ENCODE measurements around the gene ATP6V1F. TPM values are rescaled to one million over a fixed set of nuclear protein-coding genes. Genes with fewer than 3 reads are reported as not detected.

Gene ATP6V1F, protein sequence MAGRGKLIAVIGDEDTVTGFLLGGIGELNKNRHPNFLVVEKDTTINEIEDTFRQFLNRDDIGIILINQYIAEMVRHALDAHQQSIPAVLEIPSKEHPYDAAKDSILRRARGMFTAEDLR
- total RNA-seq (10 to 100 TPM; 65.1 to 69.2 TPM), polyA plus RNA-seq (100 to 1,000 TPM; 305 to 319 (median 313) TPM), total RNA-seq (18.8 to 31.3 (median 28.5) reads per million in 6 experiments)

DNA sequence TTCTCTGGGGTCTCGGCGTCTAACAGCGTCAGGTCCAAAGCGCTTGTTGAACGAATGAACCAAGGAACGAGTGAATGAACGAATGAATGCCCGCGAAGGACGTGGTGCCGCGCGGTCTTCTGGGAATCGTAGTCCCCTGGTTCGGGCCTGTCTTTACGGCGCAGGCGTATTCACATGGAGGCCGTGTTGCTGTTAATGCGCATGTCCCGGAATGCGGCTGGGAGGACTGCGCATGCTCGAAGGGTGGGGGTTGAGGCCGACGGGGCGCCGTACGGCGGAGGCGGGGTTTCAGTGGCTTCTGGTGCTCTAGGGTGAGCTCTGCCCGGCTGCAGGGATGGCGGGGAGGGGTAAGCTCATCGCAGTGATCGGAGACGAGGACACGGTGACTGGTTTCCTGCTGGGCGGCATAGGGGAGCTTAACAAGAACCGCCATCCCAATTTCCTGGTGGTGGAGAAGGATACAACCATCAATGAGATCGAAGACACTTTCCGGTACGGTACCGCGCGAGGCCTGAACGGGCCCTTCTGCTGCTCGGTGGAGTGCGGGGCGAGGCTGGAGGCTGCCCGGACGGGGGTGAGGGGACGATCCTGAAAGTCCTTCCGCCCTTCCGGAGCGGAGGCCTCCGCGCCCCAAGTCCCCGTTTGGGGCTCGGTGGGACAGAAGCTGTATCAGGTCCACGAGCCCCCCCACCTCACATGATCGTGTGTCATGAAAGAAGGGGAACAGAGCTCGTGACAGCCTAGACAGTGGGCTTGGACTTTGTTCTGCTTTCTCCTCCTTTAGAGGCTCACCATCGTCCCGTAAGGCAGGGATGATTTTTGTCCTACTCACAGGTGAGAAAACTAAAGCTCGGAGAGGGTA is at the start of gene ATP6V1F:
TSS of gene ATP6V1F (plus strand) at position 286 of the 862 bp plus-strand sequence. CDS start at position 335, 49 bp downstream.
- Mint-ChIP-seq H3K9me3 (no peaks in the 10 kb centered on the region), H3K36me3 (peaks cover 0 to 13% (median 3%) of the 10 kb centered on the region in 3 donors), H3K4me3 (peak within 1 kb of the TSS; percentile 94 to 100 (median 99)), H3K4me1 (peaks cover 21 to 42% (median 35%) of the 10 kb centered on the region in 4 donors), H3K27me3 (peaks cover 0 to 3% (median 0%) of the 10 kb centered on the region in 5 donors), H3K27ac (peak within 1 kb of the TSS; percentile 83 to 99 (median 97))
- ATAC-seq, result peak; percentile 92 to 94
- POLR2A ChIA-PET, result interaction anchor here (0.5 to 1.0 kb wide), 3 partner anchors 77 to 124 kb away, joined by 3 read pairs; partner anchors contain the start of gene CALU
- peak; percentile 97 to 100 (median 99) for DNase-seq

DNA sequence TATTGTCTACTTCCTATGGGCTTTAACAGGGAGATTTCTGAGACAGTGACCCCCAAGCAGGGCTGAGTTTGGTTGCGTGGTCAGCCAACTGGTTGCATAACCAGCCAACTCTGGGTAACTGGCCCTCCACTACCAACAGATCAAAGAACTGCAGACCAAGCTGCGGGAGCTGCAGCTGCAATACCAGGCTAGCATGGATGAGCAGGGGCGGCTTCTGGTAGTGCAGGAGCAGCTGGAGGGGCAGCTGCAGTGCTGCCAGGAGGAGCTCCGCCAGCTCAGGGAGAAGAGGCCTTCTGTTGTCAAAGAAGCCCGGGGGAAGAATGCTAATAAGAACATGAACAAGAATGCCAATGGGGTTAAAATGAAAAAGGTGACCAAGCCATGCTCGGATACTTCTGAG is 48.2 kb upstream of the ATP6V1F start:
- ATAC-seq, result no peak
- POLR2A ChIA-PET, result no interaction called here
- Mint-ChIP-seq H3K27me3 (peaks cover 0 to 9% (median 0%) of the 10 kb centered on the region in 5 donors), H3K4me3 (no peak overlapping the region), H3K27ac (peak overlapping the region in 1 of 10 donors; percentile 62), H3K4me1 (peaks cover 0 to 7% (median 4%) of the 10 kb centered on the region in 4 donors), H3K9me3 (no peaks in the 10 kb centered on the region), H3K36me3 (peaks cover 0 to 3% (median 0%) of the 10 kb centered on the region in 3 donors)
- DNase-seq, result no peak

DNA sequence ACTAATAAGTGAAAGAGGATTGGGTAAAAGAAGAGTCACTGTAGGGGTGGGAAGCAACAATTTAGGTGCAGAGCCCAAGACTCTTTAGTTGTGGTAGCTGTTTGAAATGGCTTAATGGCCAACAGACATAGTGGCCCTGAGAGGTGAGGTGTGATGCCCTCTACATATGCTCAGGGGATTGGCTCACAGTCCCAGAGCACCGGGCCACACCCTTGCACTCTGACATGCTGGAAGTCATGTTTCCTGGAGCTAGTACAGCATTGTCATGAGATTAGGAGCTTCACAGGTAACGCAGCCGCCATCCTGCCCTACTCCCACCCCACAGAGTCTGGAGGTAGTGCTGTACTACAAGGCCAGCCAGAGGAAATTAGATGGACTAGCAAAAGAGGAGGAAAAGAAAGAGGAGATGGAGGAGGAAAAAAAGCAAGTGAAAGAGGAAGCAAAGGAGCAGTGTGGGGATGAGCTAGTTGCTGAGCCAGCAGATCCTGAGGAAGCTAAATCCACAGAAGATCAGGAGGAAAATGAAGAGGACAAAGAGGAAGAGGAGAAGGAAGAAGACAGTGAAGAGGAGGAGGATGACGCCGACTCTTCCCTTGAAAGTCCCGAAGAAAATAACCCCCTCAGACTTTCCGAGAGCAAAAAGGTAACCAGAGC is 47.2 kb upstream of the ATP6V1F start:
- DNase-seq (no peak), ATAC-seq (no peak)
- no peak overlapping the region for H3K4me3 Mint-ChIP-seq
- POLR2A ChIA-PET, result interaction anchor here (0.6 kb wide), 1 partner anchor 18 kb away, joined by 4 read pairs; no protein-coding TSS in a partner anchor
- no peaks in the 10 kb centered on the region for H3K36me3 Mint-ChIP-seq
- H3K27ac Mint-ChIP-seq, result peak overlapping the region in 1 of 10 donors; percentile 64
- H3K9me3 Mint-ChIP-seq, result no peaks in the 10 kb centered on the region
- peaks cover 0 to 9% (median 0%) of the 10 kb centered on the region in 5 donors for H3K27me3 Mint-ChIP-seq
- peaks cover 7 to 16% (median 11%) of the 10 kb centered on the region in 4 donors for H3K4me1 Mint-ChIP-seq

DNA sequence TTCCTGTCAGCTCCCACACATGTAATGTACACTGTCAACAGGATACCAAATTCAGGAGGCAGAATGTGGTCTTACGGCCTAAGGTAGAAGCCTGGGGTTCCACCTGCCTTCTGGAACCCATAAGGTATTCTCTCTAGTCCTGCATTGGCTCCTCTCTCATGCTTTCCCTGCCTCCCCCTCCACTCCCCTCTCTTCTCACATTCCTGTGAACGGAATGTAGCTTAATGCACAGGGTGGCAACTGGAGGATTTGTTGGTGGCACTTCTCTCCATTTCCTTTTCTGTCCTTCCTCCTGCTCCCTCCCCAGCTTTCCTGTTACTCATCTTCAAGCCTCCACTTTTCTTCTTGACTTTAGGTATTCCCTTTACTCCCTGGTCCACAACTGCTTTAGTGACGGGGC is 44.0 kb upstream of the ATP6V1F start:
- Mint-ChIP-seq H3K27me3 (peaks cover 0 to 9% (median 0%) of the 10 kb centered on the region in 5 donors), H3K4me3 (peak overlapping the region in 1 of 10 donors; percentile 8), H3K4me1 (peaks cover 9 to 20% (median 16%) of the 10 kb centered on the region in 4 donors), H3K36me3 (no peaks in the 10 kb centered on the region), H3K27ac (peak overlapping the region in 2 of 10 donors; percentile 23 to 72), H3K9me3 (no peaks in the 10 kb centered on the region)
- POLR2A ChIA-PET, result no interaction called here
- no peak for DNase-seq
- ATAC-seq, result no peak

DNA sequence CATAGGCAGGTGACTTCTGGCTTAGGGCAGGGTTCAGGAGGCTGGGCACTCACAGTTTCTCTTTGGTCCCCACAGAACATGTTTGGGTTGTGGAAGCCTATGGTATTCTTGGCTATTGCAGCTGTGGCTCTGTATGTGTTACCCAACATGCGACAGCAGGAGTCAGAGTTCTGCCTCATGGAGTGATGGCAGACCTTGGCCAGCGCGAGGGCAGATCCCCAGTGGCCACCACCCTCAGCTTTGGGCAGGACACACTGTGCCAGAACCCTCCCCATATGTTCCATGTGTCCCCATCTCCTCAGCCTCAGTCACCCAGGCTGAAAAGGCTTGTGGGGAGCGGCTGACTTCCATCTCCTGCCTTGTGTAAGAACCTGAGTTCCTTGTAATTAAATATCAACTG is 40.9 kb upstream of the ATP6V1F start:
- Mint-ChIP-seq H3K4me1 (peaks cover 9 to 20% (median 14%) of the 10 kb centered on the region in 4 donors), H3K27ac (no peak overlapping the region), H3K9me3 (no peaks in the 10 kb centered on the region), H3K27me3 (peaks cover under 1 to 15% (median 8%) of the 10 kb centered on the region in 5 donors), H3K36me3 (no peaks in the 10 kb centered on the region), H3K4me3 (no peak overlapping the region)
- POLR2A ChIA-PET, result no interaction called here
- no peak for DNase-seq
- no peak for ATAC-seq

DNA sequence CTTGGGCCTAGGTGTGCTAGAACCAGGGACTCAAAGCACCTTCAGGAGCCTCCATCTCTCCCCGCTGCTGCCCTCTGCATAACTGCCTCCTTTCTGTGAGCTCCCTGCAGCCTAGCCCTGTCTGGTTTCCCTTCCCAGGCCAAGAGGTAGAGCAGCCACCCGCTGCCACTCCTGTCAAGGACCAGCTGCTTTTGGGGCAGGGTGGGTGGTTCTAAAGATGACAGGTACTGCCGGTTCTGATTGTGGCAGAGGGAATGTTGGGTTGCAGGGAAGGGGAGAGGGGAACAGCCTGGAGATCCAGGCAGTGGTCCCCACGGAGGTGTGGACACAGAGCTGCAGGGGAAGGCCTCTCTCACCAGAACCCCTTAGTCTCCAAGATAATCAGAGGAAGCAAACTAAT is 36.1 kb upstream of the ATP6V1F start:
- ATAC-seq (no peak), DNase-seq (no peak)
- Mint-ChIP-seq H3K9me3 (no peaks in the 10 kb centered on the region), H3K27me3 (peaks cover 14 to 49% (median 31%) of the 10 kb centered on the region in 5 donors), H3K4me3 (no peak overlapping the region), H3K4me1 (peaks cover 3 to 23% (median 17%) of the 10 kb centered on the region in 4 donors), H3K36me3 (no peaks in the 10 kb centered on the region), H3K27ac (no peak overlapping the region)
- POLR2A ChIA-PET, result no interaction called here

DNA sequence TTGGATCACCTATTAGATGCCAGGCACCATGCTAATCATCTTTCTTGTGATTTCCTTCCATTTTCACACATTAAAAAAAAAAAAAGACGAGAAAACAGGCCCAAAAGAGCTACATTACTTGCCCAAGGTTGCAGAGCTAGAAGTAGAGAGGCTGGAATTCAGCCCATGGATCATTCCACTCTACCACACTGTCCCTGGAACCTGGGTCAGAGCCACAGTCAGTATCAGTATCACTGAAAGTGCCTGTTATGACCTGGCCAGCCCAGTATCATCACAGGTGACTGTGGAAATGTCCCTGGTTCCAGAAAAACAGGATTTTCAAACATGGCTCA is 35.8 kb upstream of the ATP6V1F start:
- DNase-seq, result no peak
- Mint-ChIP-seq H3K4me1 (peaks cover 3 to 27% (median 18%) of the 10 kb centered on the region in 4 donors), H3K4me3 (no peak overlapping the region), H3K9me3 (no peaks in the 10 kb centered on the region), H3K36me3 (no peaks in the 10 kb centered on the region), H3K27me3 (peaks cover 14 to 52% (median 31%) of the 10 kb centered on the region in 5 donors), H3K27ac (no peak overlapping the region)
- POLR2A ChIA-PET, result no interaction called here
- no peak for ATAC-seq

DNA sequence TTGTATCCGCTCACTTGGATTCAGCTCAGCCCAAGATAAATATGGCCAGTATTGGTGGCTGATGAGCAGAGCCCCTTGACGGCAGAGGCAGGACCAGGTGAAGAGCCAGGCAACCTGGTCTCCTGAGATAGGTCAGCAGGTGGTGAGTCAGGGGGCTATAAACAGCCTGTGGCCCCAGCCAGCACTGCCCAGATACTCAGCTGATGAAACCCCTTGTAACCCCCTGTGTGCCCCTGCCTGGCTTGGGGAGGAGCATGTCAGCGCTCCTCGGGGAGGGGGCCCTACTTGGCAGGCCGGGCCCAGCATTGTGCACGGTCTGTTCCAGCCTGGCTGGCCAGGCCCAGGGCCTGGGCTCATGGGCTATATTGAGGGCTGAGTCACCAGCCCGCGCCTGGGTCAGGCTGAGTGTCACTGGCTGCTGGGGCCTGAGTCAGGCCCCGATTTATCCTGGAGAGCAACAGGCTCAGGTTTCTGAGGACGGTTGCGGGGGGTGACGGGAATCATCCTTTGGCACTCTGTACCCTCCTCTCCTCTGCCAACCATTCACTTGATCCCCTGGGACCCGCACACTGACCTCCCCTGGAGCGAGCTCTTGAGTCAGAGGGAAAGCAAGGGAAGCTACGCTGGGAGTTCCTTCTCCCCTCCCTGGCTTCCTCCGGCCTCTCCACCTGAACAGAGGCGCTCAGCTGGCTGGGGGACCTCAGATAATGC is 35.3 kb upstream of the ATP6V1F start:
- Mint-ChIP-seq H3K4me3 (no peak overlapping the region), H3K27me3 (peaks cover 14 to 54% (median 31%) of the 10 kb centered on the region in 5 donors), H3K27ac (no peak overlapping the region), H3K4me1 (peaks cover 3 to 28% (median 18%) of the 10 kb centered on the region in 4 donors), H3K9me3 (no peaks in the 10 kb centered on the region), H3K36me3 (no peaks in the 10 kb centered on the region)
- DNase-seq (peak in 1 of 10 donors; percentile 55), ATAC-seq (no peak)
- POLR2A ChIA-PET, result no interaction called here

DNA sequence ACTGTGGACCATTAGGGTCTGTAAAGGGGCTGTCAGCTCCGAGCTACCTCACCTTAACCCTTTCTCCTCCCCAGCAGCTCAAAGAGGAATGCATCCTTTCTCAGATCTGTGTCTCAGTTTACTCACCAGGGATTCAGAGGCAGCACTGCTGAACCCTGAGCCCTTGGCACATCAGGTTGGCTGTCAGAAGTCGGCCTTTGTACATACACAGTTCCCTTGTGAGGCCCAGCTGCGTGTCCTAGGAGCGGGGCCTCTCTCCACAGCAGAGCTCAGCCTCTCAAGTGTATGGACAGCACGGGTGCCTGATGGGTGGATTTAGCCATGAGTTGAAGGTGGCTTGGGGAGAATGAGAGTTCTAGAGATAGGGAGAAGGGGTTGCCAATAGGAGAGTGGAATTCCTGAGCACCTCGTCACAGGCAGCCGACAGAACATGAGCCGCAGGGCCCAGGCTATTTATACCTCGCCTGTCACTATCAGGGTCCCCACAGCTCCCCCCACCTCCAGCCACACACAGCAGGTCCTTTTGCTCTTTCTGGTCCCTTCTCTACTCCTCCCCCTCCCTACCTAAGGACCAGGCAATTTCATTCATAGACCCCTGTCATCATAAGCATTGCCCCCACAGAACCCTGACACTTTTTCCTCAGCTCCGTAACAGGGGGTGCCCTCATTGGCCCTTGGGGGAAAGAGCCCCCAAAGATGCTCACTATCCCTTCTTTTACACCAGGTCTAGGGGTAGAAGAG is 34.5 kb upstream of the ATP6V1F start:
- Mint-ChIP-seq H3K4me1 (peaks cover 3 to 28% (median 18%) of the 10 kb centered on the region in 4 donors), H3K27me3 (peaks cover 14 to 54% (median 31%) of the 10 kb centered on the region in 5 donors), H3K27ac (no peak overlapping the region), H3K4me3 (peak overlapping the region in 1 of 10 donors; percentile 14), H3K9me3 (no peaks in the 10 kb centered on the region), H3K36me3 (no peaks in the 10 kb centered on the region)
- POLR2A ChIA-PET, result no interaction called here
- peak in 1 of 10 donors; percentile 31 for DNase-seq
- no peak for ATAC-seq

DNA sequence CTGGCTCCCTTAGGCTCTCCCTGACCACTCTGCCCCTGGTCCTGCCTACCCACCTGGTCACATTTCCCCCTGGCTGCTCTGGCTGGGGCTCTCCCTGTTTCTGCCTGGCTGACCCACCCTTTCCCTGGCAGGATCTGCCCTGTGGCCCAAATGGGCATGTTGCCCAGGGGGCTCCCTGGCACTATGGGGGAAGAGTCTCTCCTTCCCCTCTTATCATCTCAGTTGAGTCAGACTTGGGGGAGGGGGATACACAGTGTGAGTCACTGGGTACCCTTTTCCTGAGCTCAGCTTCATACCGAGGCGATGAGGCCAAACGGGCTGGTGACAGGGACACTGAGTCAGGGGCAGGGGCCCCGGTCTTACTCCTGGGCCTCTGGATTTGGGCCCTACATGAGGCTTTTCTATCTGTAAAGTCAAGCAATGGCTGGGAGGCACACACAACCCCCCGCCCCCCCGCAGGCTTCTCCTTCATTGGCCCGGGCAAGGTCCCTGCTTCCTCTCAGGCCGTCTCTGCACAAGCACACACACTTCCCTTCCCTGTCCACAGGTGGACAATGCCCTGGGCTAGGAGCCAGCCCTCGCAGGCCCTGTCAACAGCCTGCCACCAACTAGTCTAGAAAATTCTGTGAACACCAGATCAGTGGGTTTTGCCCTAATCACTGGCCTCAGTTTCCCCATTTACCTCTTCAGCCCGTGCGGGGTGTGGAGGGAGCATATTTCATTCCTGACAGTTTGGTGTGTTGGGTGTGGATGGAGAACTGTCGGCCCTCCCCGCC is 33.1 kb upstream of the ATP6V1F start:
- Mint-ChIP-seq H3K4me3 (peak overlapping the region; percentile 45 to 81 (median 69)), H3K27ac (no peak overlapping the region), H3K4me1 (peaks cover 5 to 28% (median 18%) of the 10 kb centered on the region in 4 donors), H3K27me3 (peaks cover 14 to 54% (median 31%) of the 10 kb centered on the region in 5 donors), H3K36me3 (no peaks in the 10 kb centered on the region), H3K9me3 (no peaks in the 10 kb centered on the region)
- DNase-seq (peak in 1 of 10 donors; percentile 31), ATAC-seq (no peak)
- POLR2A ChIA-PET, result interaction anchor here (0.6 to 0.7 kb wide), 2 partner anchors 40 to 160 kb away, joined by 3 to 5 read pairs; no protein-coding TSS in a partner anchor

Data from naive thymus-derived CD8-positive, alpha-beta T cell (primary cell).